Left cardiac atrium (tissue), 4 donors: Measurements from ENCODE around the gene TTC23. TPM values are rescaled to one million over a fixed set of nuclear protein-coding genes. Genes with fewer than 3 reads are reported as not detected.

Source experiments
- ATAC-seq, 2 donors: fragments of 200-7000 bp; cut with Tn5 transposase; one replicate each; pipeline ENCODE4 v1.9.1; 2020; ENCODE audit warnings: mild to moderate bottlenecking in 2 of 2, moderate library complexity in 2 of 2
- DNase-seq: peaks from one replicate; pipeline ENCODE4 v3.0.0-alpha.2; 2020
- intact Hi-C, 2 donors: fragments of 100-400 bp; cut with DNase I; formaldehyde crosslinking; loops; one replicate each; pipeline versions ENCODE4 v1.14.1 to v1.15.1; 2022 to 2023
- long read RNA-seq: library from polyadenylated mRNA; unstranded; transcript quantifications from one replicate; pipeline ENCODE4 v2.0.0, GENCODE V29; 2021
- total RNA-seq, 2 donors: library from RNA; stranded (reverse); fragmentation: NEBNext Ultra II Directional; extraction: Animal tissue kit (Norgen Biotek cat#: 25700); gene quantifications; one replicate each; pipeline ENCODE4 v1.2.1, GENCODE V29; 2021
- donor health status: DM: no; HTN: yes; CAD: no.
- donor health status: DM: no; HTN: yes; CAD: no; lungs with severe emphysema.
- donor health status: DM: yes; HTN: yes; CAD: no.
- donor health status: Dilated cardiomyopathy.

Gene TTC23, protein sequence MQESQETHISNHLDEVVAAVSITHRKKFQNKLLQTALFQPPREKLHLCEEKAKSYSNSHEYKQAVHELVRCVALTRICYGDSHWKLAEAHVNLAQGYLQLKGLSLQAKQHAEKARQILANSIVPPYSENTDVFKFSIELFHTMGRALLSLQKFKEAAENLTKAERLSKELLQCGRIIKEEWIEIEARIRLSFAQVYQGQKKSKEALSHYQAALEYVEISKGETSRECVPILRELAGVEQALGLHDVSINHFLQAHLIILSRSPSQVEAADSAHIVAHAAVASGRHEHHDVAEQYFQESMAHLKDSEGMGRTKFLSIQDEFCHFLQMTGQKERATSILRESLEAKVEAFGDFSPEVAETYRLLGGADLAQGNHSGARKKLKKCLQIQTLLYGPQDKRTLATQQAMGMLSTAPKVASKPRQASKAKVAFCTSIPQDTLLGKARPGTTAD
- 10 to 100 TPM; 11.9 to 13.7 TPM for total RNA-seq
- long read RNA-seq, partial matches to known transcripts, result 1 of 16 reads
- long read RNA-seq, other reads (novel, unspliced or antisense), result 15 of 16 reads

DNA sequence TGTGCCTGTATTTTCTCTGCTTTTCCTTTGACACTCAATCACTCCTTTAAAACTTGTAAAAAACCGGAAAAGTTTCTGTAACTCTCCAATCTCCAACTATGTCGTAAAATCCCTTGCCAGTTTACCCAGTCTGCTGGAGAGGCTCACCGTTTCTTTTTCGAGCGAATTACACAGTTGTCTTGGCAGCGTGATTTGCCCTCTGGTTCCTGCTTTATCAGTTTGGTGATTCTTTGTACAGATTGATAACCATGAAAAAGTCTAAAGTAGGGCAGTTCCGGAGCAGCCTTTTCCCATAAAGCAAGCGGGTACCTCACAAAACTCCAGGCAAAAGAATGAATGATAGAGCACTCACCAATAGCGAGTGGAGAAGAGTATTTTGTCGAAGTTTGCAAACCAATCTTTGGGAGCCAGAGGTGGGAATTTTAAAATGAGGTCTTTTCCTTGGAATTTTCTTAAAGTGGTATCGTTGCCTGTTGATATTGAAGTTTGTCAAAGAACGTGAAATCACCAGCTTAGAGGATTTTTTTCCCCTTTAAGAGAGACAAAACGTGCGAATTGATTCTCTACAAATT is at the start of gene TTC23:
Gene TTC23 (minus strand): TSS at position 312 of the 572 bp plus-strand sequence. CDS start 20,869 bp downstream, outside the sequence.
- ATAC-seq, result peak; percentile 28 to 49
- peak; percentile 28 for DNase-seq

DNA sequence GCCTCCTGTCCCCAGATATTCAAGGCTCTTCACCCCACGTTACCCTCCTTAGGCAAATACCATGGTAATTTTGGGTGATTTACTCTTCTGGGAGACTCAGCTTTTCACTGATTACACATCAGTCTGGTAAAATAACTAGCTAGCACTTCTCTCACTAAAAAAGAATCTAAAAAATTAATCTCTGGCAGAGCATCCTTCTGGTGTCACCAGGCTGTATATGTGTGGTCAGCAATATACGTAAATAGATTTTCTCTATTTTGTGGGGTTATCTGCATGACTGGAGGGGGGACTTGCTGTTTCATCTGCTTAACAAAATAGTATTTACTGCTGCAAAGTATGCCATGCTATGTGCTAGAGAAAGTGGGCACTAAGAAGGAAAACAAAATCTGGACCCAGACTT is 47.0 kb upstream of the TTC23 start:
- no peak for DNase-seq
- ATAC-seq, result no peak
- intact Hi-C loops, result loop anchor here (5.0 to 10.0 kb wide), 2 partner anchors 56 to 68 kb away; no protein-coding TSS in a partner anchor

More for the DNA sequence above, at the start of gene TTC23:
- intact Hi-C loops, result no loop called here

DNA sequence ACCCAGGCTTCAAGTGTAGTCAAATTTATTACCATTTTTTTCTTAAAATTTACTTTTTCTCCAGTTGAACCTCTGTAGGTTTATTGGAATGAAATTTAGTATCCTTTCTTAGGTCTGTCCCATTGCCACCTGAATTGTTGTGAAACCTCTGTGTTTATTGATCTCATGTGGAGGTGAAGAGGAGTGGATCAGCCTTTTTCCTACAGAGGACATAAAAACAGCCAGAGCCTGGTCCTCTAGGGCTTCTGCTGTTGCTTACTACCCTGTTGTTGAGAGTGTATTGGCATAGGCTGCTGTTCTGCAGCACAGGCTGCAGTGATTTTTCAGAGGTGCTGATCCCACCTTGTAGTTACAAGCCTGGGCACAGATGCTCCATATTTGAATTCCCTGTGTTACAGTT is 46.5 kb upstream of the TTC23 start:
- intact Hi-C loops, result loop anchor here (5.0 to 10.0 kb wide), 2 partner anchors 56 to 69 kb away; no protein-coding TSS in a partner anchor
- ATAC-seq, result no peak
- no peak for DNase-seq

DNA sequence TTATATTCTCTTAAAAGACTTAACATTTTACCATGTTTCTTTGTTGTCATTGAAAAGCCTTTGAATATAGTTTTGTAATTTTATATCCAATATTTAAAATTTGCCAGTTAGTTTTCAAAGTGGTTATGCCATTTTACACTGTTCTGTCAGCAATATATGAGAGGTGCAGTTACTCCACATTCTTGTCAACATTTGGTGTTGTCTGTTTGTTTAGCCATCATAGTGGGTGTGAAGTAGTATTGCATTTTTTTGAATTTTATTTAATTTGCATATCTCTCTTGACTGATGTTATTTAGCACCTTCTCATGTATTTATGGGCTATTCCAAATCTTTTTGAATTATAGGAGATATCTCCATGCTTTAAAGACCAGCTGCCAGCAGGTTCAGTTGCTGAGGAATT is 42.3 kb upstream of the TTC23 start:
- DNase-seq (no peak), ATAC-seq (no peak)
- intact Hi-C loops, result loop anchor here in 1 of 2 donors (10.0 kb wide), 1 partner anchor 73 kb away; no protein-coding TSS in a partner anchor

GRCh38 chr15:99283717-99284116 is 34.3 kb upstream of the TTC23 start:
- no peak for DNase-seq
- ATAC-seq, result no peak
- intact Hi-C loops, result loop anchor here (2.0 to 10.0 kb wide), 2 partner anchors 421 to 441 kb away; no protein-coding TSS in a partner anchor

DNA sequence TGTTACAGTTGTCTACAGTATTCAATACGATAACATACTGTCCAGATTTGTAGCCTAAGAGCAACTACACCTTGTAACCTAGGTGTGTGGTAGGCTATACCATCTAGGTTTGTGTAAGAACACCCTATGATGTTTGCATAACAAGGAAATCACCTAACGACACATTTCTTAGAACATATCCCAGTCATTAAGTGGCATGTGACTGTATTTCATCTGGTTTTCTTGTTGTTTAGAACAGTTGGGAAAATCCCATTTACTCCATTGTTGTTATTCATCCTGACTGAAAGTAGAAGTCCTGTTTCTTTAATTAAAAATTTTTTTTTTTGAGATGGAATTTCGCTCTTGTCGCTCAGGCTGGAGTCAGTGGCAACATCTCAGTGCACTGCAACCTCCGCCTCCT is 33.2 kb upstream of the TTC23 start:
- DNase-seq (no peak), ATAC-seq (no peak)
- intact Hi-C loops, result loop anchor here in 1 of 2 donors (10.0 kb wide), 1 partner anchor 442 kb away; no protein-coding TSS in a partner anchor

- DNase-seq (no peak), ATAC-seq (no peak)
- intact Hi-C loops, result loop anchor here in 1 of 2 donors (10.0 kb wide), 1 partner anchor 443 kb away; no protein-coding TSS in a partner anchor
Observed at GRCh38 chr15:99282121-99282520, 32.7 kb upstream of the TTC23 start.

DNA sequence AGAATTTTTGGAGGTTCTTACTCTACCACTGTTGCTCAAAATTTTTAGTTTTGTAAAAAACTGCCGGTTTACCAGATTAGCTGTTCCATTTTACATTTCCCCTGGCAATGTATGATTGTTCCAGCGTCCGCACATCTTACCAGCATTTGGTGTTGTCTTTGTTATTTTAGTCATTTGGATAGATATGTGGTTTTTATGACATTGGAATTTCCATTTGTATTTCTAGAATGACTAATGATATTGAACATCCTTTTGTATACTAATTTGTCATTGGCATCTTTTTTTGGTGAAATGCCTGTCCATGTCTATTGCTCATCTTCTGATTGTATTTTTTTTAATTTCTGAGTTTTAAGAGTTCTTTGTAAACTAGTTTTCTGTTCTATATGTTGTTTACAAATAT is 30.4 kb upstream of the TTC23 start:
- intact Hi-C loops, result loop anchor here in 1 of 2 donors (10.0 kb wide), 2 partner anchors 445 to 475 kb away; no protein-coding TSS in a partner anchor
- DNase-seq (no peak), ATAC-seq (no peak)

- no peak for ATAC-seq
Observed at GRCh38 chr15:99279290-99279689, 29.9 kb upstream of the TTC23 start.

DNA sequence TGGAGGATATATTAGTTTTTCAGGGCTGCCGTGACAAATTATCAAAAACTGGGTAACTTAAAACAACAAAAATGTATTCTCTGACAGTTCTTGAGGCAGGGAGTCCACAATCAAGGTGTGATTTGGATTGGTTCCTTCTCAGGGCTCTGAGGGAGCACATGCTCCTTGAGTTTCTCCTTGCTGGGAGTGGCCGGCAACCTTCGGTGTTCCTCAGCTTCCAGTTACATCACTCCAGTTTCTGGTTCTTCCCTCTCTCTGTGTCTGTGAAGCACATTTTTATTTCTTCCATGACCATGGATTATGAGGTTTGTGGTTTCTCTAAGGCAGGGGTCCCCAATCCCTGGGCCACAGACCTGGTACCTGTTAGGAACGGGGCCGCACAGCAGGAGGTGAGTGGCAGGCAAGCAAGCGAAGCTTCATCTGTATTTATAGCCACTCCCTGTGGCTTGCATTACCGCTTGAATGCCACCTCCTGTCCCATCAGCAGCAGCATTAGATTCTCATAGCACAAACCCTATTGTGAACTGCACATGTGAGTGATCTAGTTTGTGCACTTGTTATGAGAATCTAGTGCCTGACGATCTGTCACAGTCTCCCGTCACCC is 26.2 kb upstream of the TTC23 start:
- intact Hi-C loops, result loop anchor here (2.0 to 10.0 kb wide), 2 partner anchors 479 kb away; no protein-coding TSS in a partner anchor
- ATAC-seq (no peak), DNase-seq (no peak)

More at GRCh38 chr15:99279290-99279689, 29.9 kb upstream of the TTC23 start:
- intact Hi-C loops, result loop anchor here in 1 of 2 donors (10.0 kb wide), 1 partner anchor 476 kb away; no protein-coding TSS in a partner anchor
- no peak for DNase-seq

GRCh38 chr15:99275061-99275460 is 25.7 kb upstream of the TTC23 start:
- intact Hi-C loops, result loop anchor here (2.0 to 10.0 kb wide), 2 partner anchors 480 kb away; no protein-coding TSS in a partner anchor

GRCh38 chr15:99273801-99274200 is 24.4 kb upstream of the TTC23 start:
- DNase-seq, result no peak
- intact Hi-C loops, result loop anchor here (2.0 to 10.0 kb wide), 3 partner anchors 458 to 481 kb away; partner anchors contain the start of gene LYSMD4 (in 1 of the 2)
- no peak for ATAC-seq

More at GRCh38 chr15:99275061-99275460, 25.7 kb upstream of the TTC23 start:
- DNase-seq (no peak), ATAC-seq (no peak)

DNA sequence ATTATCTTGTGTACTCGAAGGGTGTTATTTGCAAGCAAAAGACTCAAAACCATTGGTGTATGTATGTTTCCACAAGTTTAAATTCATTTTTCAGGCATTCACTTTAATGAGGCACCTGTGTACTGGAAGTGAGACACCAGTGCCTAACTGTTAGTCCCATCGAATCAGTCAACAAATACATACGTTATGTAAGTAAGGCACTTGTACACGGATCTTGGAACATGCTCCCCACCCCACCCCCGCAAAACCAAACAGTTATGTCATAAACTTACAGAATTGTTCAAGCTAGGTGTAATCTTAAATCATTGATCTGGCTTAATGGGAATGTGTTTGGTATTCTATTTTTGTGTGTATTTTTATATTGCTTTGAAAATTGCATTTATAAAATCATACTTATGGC is 19.1 kb upstream of the TTC23 start:
- no peak for ATAC-seq
- DNase-seq, result no peak
- intact Hi-C loops, result no loop called here

GRCh38 chr15:99267957-99268356 is 18.6 kb upstream of the TTC23 start:
- no peak for DNase-seq
- intact Hi-C loops, result no loop called here
- ATAC-seq, result no peak

DNA sequence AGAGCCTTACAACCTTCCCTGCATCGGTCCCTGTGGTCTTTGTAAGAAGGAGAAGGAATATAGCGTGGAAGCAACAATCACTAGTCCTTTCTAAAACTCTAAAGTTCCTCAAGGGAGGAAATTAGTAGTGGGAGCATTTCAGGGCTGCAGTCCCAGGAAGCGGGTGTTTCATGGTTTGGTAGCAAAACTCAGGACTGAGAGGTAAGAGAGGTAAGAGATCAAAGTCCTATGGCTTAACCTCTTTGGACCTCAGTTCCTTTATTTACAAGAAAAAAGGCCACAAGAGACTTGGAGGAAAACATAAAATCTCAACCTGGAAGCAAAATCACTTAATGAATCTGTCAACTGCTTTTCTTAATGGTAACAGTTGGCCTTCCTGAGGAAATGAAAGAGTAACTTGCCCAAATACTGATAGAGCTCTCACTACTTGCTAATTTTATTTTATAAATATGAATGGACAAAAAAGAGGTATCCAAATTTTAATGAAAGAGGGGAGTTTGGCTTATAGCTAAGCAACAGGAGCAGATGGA is 16.2 kb upstream of the TTC23 start:
- ATAC-seq (no peak), DNase-seq (no peak)
- intact Hi-C loops, result no loop called here

- intact Hi-C loops, result no loop called here
- no peak for ATAC-seq
- DNase-seq, result no peak
Observed at GRCh38 chr15:99264125-99264524, 14.7 kb upstream of the TTC23 start.

- no peak for DNase-seq
- intact Hi-C loops, result no loop called here
- no peak for ATAC-seq
Observed at GRCh38 chr15:99257107-99257750, 7.8 kb upstream of the TTC23 start.

GRCh38 chr15:99253381-99254090 is 4.2 kb upstream of the TTC23 start:
- DNase-seq (no peak), ATAC-seq (no peak)
- intact Hi-C loops, result no loop called here
